NCI-H526 treated with DMSO at 0.1 percent for 48 hours (cell line): ENCODE data around the gene CHST3.
"Not testable (repeated sequence)": the region's sequence is repeated elsewhere in the genome, so short reads cannot be mapped to it uniquely, and the experiment has no call there.

Source experiments
- DNase-seq: peaks from one replicate; lab custom pipeline; 2025; lab: John Stamatoyannopoulos, UW

Gene CHST3

DNA sequence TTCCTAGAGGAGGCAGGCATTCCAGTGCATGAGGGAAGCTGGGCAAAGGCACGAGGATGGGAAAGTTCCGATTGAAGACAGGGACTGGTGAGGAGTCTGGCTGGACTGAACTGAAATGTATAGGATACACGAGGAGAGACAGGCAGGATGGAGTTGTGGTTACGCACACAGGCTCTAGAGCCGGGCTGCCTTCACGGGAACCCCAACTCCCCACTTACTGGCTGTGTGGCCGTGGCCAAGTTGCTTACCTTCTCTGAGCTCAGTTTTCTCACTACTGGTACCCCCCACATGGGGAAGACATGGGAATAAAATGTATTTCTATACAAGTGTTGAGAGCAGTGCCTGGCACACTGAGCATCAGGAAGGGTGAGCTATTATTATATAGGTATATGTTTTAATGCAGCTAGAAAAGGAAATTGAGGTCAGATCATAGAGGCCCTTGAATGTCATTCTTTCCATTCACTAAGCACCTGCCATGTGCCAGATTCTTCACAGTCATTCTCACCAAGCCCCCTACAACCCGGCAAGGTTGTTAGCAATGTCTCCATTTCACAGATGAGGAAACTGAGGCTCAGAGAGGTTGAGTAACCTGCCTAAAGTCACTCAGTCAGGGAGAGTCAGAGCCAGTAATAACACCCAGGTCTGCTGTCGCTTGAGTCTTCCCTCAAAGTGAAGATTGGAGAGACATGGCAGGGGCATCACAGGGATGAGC, 9.7 kb downstream of the CHST3 start:
- no peak for DNase-seq

DNA sequence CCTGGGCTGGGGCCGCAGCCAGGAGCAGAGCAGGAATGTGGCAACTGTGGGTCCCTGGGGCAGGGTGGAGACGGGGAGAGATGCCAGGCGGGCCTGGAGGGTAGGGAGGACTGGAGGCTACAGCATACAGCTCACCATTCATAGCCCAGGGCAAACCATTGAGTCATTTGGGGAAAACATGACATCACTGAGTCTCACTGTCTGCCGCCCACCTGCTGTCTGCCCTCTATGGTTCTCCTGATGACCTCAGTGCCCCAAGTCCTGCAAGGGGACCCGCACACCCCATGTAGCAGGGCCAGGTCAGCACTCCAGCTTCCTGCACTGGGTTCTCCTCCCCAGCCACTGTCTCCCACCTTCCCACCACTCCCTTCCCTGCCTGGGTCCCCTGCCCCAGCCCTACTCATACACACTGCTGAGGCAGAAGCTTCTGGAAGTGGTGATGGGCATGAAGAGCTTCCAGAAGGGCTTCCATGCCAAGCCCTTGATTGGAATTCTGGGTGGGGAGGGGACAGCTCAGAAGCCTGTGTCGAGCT, 10.4 kb downstream of the CHST3 start:
- no peak for DNase-seq

DNA sequence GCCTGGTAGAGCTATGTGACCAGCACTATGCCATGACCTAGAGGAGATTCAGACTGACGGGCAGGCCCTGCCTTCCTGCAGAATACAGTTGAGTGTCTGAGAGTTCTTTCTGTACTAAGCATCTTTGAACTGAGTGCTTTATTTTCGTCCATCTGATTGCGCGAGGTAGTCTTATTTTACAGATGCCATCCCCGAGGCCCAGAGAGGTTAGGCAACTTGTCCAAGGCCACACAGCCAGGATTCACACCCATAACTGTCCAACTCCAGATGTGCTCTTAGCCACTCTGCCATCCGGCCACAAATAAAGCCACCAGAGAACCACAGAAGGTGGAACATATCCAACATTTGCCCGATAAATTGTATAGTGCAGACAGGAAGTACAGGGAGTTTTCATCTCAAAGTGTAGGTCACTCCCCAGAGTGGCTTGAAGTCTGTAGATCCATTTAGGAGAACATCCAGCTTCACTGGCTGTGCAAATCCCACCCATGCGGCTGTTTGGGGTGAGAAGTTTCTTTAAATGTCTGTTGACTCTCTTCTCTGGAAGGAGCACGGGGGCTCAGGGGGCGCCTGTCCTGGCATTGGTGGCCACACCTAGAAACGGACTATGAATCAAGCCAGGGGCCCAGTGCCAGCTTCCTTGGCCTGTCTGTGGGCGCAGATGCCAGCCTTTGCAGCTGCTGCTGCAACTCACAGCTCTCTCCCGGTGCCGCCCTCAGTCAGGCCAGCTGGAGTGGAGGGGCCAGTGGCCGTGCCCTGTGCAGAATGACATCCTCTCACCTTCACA, 11.1 kb downstream of the CHST3 start:
- no peak for DNase-seq

DNA sequence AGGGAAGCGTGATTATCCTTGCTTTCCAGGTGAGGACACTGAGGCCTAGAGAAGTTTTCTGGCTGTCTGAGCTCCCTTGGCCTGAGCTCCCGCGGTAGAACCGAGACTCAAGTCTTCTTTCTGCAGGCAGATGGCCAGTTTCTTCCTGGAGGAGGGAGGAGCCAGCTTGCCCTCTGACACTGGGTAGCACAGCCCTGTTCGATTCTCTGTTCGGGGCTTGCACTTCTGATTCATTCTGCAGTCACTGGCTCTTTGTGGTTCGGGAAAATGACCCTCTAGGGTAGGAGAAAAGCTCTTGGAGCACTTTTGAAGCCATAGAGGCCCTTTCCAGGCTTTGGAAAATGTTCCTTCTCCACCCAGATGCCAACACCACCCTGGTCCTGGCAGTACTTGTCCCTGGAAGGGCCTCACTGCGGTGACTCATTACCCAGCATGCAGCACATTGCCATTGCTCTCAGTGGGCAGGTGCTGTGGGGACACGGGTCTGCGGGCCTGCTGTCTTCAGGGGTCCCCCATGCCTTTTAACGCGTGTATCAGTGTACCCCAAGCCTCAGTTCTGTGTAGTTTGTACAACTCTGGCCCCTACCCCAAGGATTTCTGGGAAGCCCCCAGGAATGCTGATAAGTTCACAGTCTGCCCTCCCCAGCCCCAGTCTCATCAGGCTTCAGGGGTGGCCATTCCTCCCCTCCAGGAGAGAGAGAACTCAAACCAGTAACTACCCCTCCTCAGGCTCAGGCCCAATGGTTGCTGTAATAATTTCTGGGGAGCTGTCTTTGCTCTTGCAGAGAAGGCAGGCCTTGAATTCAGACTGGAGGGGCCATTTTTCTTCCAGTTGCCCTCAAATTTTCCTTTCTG, 11.9 kb downstream of the CHST3 start:
- no peak for DNase-seq

DNA sequence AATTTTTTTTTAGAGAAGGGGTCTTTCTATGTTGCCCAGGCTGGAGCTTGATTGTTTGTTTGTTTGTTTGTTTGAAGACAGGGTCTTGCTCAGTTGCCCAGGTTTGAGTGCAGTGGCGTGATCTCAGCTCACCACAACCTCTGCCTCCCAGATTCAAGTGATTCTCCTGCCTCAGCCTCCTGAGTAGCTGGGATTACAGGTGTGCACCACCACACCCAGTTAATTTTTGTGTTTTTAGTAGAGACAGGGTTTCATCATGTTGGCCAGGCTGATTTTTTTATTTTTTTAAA, 13.4 kb downstream of the CHST3 start:
- DNase-seq: not testable (repeated sequence)

DNA sequence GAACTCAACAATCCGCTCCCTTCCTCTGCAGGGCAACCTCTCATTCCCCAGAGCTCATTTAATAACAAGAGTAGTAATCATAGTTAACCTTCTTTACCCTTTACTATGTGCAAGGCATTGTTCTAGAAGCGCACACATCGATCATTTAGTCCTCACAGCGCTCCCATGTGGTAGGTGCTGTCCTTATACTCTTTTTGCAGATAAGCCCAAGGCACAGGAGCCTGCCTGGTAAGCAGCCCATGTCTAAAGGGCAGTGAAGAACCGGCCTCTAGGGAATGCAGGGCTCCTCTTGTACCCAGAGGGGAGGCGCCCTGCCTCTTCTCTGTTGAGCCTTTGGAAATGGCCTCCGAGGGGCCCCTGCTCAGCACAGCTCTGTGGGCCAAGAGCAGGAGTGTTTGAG, 14.3 kb downstream of the CHST3 start:
- DNase-seq: no peak

DNA sequence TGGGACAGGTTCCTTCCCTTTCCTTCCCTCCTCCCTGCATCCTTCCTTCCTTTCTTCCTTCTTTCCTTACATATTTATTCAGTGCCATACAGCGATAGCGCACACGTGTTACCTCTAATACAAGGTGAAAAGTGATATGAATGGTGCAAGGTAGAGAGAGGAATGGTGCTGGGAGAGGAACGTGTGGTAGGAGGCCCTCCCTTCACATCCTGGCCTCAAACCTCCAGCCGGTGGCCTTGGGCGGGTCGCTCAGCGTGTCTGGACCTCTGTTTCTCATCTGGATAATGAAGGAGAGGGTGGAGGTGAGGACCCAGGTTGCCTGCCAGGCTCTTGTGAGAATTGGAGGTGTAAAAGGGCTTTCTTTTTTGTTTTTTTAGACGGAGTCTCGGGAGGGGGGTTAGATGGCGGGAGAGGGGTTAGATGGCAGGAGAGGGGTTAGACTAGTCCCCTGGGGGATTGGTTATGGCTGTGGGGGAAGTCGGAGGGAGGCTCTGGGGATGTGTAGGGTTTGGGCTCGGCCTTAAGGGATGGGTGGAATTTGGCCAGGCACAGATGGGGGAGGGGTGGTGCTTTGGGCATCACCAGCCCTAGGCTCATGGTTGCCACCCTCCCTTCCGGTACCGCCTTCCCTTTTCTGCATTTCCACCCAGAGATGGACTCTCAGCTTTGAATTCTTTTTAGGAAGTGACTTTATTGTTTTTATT, 14.9 kb downstream of the CHST3 start:
- no peak for DNase-seq

DNA sequence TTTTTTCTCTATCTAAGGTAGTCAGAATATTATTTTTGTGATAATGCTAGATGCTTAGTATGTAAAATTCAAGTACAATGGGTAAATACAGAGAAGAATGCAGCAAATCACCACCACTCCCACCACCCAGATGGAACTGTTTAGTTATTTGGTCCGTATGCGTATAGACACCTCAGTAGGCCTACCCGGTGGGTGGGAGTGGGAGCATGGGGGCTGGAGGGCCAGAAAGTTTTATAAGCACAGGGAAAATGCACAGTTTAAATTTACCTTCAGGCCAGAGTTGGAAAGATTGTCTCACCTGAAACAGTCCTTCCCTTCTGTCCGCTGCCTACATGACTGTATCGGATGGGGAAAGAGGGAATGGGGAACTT, 15.5 kb downstream of the CHST3 start:
- no peak for DNase-seq

DNA sequence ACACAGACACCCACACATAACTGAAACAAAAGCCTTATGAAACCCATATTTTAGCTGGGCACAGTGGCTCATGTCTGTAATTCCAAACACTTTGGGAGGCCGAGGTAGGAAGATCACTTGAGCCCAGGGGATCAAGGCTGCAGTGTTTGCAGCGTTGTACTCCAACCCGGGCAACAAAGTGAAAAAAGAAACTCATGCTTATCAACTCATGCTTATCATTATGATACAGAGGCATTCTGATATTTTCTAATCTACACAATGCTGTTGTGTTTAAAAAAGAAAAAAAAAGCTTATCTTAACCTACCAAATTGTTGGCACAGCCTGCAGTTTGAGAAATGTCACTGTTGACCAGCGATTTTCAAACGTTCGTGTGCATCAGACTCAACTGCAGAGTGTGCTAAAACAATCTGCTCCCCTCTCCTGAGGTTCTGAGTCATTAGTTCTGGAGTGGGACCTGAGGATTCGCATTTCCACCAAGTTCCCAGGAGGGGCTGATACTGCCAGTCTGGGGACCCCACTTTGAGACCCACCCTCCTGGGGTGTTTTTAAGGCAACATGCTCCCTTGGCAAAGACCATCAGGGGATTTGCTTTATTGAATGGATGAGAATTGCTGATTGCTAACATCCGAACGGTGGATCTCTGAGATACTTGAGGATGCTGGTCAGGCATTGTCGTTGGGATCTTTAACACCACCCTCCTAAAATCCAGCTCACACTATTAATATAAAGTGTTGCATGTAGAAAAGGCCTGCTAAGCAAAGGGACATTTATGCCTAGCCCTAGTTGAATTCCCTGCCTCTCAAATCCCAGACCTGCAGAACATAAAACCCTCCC, 16.2 kb downstream of the CHST3 start:
- no peak for DNase-seq

DNA sequence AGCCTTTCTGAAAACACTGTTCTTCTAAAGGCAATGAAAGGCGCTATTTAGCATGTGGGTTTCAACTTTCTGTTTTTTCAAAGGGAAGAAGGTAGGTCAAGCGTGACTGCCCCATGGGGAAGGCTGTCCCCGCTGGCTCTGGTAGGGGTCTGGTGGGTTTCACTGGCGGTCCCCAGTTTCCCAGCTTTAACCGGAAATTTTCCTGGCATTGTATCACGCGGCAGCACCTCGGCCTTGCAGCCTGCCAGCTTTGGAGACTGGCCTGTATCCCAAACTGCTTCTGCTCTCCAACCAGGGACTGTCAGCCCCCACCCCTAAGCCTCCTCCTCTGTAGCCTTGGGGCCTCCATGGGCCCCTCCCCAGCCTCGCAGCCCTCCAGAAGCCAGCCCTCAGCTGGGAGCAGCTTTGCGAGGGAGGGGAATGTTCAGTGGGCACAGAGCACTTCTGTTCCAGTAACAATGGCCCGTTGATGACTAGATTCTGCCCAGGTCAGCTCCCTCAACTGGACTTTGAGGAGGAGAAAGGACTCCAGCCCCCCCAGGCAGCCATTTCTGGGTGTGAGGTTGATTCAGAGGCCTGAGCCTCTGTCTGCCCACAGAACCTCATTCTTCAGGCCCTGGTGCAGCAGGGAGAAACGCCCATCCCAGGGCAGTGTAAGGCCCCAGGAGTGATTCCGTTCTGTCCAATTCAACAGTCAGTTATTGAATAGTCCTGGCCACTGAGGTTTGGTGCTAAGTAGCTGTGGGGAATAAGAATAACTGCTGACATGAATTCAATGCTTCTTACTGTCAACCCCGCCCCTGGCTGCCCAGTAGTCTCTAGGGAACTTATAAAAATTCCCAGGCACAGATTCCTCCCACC, 17.1 kb downstream of the CHST3 start:
- DNase-seq: no peak

DNA sequence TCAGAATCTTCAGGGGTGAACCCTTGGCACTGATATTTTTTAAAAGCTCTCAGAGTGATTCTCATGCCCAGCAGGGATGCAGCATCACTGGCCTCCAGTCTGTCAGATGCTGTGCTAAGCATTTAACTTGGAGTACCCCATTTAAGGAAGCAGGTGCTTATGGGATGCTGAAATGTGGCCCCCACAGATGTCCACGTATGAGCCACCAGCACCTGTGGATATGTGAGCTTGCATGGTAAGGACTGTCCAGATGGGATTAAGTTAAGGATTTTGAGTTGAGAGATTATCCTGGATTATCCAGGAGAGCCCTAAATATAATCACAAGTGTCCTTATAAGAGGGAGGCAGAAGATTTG, 17.7 kb downstream of the CHST3 start:
- no peak for DNase-seq

DNA sequence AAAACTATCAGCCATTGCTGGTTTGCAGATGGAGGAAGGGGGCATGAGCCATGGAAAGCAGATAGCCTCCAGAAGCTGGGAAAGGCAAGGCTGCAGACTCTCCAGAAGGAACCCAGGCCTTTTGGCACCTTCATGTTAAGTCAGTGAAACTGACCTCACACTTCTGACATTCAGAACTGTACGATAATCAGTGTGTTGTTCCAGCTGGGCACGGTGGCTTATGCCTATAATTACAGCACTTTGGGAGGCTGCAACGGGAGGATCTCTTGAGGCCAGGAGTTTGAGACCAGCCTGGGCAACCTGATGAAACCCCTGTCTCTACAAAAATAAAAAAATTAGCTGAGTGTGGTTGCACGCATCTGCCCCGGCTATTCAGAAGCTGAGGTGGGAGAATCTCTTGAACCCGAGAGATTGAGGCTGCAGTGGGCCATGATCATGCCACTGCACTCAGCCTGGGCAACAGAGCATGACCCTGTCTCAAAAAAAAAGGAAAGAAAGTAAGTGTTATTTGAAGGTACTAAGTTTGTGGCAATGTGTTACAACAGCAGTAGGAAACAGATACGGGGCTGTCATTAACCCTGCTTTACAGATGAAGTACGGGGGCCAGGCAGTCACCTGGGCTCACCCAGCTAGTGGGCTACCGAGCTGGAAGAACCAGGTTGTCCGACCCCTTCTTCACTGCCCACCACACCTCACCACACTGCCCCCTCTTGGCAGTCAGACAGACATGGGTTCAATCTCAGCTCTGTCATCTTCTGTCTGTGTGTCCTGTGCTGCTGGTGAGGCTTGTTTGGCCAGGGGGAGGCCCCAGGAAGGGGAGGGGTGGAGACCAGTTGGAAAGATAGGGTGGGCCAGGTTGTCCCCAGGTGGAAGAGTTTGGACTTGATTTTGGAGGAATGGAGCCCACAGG, 18.3 kb downstream of the CHST3 start:
- no peak for DNase-seq

DNA sequence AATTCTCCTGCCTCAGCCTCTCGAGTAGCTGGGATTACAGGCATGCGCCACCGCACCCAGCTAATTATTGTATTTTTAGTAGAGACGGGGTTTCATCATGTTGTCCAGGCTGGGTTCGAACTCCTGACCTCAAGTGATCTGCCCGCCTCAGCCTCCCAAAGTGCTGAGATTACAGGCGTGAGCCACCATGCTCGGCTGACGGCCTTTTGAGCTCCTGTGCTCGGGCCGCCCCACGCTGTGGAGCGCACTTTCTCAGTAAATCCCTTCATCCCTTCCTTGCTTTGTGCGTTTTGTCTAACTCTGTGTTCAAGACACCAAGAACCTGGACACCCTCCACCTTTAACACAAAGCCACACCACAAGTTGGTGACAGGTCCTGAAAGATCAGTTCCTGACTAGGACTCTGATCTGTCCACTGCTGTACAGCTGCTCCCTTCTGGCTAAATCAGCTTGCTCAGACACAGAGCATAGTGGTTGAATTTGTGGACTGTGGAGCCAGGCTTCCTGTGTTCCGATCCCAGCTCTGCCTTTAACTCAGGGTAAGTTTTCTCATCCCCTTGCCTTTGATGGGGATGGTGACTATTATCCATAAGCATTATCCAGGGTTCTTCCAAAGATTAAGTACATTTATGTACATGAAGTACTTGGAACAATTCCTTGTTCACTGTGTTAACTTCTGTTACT, 20.1 kb downstream of the CHST3 start:
- DNase-seq: no peak

DNA sequence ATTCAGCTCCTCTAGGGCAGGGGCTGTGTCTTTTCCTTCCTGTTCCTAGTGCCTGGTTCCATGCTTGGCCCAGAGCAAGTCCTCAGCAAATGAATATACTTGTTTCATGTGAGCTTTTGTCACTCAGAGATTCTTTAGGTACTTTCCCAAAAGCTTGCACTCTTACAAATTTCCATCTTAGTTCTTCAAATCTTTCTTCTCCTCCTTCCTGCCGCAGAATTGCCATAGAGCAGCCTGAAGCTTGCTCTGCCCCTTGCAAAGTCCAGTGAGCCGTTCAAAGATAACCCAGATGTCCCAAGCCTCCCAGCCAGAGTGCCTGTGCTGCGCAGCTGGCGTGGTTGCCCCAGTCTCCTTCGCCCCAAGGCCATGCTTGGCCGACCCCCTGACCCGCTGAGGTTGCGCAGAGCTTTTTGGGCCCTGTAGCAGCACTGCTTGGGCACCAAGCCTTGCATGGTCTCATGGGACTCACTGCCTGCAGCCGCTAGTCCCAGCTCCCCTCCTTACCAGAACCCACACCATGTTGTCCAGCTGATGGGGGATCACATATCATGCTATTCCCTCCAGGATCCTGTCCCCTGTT, 20.7 kb downstream of the CHST3 start:
- DNase-seq: no peak

DNA sequence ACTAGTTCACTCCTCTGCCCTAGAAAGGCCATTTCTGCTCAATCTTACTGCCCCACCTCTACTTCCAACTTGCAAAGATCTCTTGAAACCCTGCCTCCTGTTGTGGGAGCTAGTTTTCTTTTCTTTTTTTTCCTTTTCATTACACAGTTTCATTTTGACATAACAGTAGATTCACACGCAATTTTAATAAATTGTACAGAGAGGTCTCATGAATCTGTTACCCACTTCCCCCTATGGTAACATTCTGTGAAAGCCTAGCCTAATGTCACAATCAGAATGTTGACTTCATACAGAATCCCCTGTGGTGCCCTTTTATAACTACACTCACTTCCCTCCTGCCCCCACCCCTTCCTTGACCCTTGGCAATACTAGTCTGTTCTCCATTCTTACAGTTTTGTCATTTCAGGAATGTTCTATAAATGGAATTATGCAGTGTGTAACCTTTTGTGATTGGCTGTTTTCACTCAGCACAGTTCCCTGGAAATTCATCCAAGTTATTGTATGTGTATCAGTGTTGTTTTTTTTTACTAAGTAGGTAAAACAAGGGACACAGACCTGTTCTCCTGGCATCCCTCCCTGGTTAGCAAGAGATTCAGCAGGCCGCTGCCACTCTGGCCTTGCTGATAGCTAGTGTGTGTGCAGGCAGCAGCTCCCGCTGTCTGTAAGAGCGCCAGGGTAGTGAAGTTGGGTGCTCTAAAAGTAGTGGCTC, 21.5 kb downstream of the CHST3 start:
- no peak for DNase-seq

DNA sequence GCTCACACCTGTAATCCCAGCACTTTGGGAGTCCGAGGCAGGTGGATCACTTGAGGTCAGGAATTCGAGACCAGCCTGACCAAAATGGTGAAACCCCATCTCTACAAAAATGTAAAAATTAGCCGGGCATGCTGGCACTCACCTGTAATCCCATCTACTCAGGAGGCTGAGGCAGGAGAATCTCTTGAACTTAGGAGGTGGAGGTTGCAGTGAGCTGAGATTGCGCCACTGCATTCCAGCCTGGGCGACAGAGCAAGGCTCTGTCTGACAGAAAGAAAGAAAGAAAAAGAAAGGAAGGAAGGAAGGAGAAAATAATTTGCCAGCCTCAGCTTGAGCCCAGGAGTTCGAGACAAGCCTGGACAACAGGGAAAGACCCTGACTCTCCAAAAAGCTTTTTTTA, 24.7 kb downstream of the CHST3 start:
- DNase-seq: not testable (repeated sequence)

DNA sequence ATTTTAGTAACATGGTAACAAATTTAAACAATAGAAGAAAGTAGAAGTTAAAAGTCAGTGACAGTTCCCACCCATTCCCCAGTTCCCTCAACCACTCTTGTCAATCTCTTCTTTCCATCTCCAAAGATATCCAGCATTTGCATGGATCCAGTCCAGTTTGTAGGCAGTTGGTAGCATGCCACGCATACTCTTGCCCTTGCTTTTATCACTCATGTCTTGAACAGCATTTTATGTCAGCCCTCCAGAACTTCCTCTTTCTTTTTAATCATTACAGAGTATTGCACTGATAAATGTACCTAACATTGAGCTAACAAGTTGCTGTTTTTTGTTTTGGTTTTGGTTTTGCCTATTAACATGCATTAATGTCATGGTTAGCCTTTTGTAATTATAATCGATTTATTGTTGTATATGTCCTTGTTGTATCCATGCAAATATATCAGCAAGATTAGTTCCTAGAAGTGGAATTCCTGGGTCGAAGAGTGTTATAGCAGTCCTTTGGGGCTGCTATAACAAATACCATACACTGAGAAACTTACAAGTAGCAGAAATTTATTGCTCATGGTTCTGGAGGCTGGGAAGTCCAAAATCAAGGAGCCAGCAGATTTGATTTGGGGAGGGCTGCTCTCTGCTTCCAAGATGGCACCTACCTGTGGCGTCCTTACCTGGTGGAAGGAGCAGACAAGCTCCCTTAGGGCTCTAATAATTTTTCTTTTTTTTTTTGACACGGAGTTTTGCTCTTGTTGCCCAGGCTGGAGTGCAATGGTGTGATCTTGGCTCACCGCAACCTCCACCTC, 25.7 kb downstream of the CHST3 start:
- no peak for DNase-seq
